ENCODE results near the gene VIPR1.
"Not testable (repeated sequence)": the region's sequence is repeated elsewhere in the genome, so short reads cannot be mapped to it uniquely, and the experiment has no call there.

VIPR1 gene

DNA sequence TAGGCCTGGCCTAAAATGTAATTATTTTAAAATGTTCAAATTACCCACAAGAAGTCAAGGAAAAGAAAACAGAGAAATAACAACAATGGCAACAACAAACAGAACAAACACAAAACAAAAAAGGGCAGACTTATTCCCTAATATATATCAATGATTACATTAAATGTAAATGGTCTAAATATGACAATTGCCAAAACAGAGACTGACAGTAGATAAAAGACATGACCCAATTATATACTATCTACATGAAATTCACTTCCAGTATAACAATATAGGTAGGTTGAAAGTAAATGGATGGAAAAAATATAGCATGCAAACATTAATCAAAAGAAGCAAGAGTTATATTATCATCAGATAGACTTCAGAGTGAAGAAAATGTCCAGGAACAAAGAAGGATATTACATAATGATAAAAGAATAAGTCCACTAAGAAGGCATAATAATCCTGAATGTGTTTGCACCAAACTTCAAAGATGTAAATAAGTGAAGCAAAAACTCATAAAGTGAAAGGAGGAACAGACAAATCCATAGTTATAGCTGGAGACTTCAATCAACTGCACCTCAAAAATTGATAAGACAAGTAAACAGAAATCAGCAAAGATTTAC is 72.8 kb downstream of the VIPR1 start:
- DNase-seq (ENCODE audit: low read depth in 2 of 2, low spot score in 1 of 2) = no peak

DNA sequence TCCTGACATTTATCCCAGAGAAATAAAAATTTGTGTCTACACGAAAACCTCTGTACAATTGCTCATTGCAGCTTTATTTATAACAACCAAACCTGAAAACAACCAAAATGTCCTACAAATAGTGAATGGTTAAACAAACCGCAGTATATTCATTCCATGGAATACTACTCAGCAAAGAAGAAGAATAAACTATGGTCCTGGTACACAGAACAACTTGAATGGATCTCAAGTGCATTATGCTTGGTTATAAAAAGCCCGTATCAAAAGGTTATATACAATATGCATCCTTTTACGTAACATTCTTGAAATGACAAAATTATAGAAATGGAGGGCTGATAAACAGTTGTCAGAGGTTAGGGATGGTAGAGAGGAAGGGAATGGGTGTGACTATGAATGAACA is 75.6 kb downstream of the VIPR1 start:
- no peak for DNase-seq (ENCODE audit: low read depth in 2 of 2, low spot score in 1 of 2)

DNA sequence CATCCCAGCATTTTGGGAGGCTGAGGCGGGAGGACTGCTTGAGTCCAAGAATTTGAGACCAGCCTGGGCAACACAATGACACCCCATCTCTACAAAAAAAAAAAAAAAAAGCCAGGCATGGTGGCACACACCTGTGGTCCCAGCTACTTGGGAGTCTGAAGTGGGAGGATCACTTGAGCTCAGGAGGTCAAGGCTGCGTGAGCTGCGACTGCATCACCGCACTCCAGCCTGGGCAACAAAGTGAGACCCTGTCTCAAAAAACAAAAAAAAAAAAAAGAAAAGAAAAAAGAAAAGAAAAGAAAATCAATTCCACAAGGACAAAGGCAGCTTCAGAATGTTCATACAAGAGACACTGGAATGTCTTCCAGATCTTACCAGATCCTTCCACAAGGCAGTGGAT is 76.9 kb downstream of the VIPR1 start:
- not testable (repeated sequence) for DNase-seq (ENCODE audit: low read depth in 2 of 2, low spot score in 1 of 2)

DNA sequence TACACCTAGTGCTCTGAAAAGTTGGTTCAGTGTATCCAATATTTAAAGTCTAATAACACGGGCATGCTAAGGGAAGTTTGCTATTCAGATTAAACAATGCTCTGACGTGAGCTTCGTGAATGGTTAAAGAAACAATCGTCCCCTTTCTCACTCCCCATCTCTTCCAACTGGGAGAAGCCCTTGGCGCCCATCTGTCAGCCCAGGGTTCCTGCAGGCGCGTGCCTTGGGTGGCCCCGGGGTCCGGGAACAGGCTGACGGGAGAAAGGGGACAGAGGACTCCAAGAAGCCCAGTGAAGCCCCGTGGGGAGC is 78.9 kb downstream of the VIPR1 start:
- DNase-seq (ENCODE audit: low read depth in 2 of 2, low spot score in 1 of 2) = no peak

DNA sequence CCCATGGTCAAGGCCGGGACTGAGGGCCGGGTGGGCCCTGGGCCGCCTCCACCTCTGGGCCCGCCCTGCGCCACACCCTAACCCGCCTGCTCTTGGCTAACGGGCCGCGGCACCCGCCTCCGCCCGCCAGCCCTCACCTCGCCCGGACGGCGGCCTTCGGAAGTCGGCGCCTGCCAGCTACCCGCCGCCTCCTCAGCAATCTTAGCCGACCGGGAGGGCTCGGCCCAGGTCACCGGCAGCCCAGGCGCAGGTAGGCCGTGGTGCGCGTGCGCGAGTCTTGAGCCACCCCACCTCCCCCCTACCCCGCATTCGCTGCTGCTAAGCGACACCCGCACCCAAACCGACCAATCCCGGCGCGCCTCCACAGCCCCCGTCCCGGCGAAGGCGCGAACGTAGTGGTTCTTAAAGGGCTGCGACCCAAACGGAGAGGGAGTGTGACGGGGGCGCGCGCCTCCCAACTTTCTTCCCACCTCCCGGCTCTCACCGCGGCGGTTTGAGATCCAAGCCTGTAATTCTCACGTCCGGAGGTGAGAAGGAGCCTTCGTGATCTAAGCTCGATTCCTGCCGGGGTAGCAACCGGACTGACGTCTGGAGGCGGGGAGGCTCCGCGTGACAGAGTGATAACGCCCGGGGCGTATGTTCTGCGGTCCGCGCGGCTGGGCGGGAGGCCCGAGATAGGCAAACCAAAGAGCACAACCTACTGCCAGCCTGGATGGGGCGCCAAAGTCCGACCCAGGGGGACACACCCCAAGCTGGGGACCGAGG is 79.4 kb downstream of the VIPR1 start, which contains the start of gene SEC22C:
Gene SEC22C, minus strand, starts transcription at position 259 of the 765 bp plus-strand sequence. CDS start 12,921 bp downstream, outside the sequence.
- DNase-seq (ENCODE audit: low read depth in 2 of 2, low spot score in 1 of 2) = peak; percentile 87 to 94

DNA sequence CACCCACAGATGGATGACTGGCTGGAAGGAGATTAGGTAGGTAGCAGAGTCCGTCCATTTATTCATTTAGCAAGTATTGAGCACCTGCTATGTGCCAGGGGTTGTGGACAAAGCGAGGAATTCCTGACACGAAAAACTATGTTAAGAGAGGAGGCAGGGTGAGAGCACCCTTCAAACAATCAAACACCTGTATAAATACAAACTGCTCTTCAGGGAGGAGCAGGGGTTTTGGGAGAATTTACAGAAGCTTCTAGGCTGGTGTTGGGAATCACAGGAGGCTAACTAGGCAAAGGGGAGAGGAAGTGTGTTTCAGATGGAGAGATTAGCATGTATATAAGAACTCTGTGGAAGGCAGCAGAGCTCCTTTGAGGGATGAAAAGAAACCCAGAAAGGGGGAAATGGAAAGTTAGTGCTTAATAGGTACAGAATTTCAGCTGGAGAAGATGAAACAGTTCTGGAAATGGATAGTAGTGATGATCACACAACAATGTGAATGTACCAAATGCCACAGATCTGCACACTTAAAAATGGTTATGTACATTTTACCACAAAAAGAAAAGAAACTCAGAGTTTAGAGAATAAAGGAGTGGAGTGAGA is 80.1 kb downstream of the VIPR1 start:
- no peak for DNase-seq (ENCODE audit: low read depth in 2 of 2, low spot score in 1 of 2)

Measured in stimulated activated CD8-positive, alpha-beta memory T cell treated with anti-CD3 and anti-CD28 coated beads, Interleukin-4, amount 100 ng/mL, for 1 hour (primary cell).